Measurements from ENCODE around the gene ARMH4.

Gene ARMH4

DNA sequence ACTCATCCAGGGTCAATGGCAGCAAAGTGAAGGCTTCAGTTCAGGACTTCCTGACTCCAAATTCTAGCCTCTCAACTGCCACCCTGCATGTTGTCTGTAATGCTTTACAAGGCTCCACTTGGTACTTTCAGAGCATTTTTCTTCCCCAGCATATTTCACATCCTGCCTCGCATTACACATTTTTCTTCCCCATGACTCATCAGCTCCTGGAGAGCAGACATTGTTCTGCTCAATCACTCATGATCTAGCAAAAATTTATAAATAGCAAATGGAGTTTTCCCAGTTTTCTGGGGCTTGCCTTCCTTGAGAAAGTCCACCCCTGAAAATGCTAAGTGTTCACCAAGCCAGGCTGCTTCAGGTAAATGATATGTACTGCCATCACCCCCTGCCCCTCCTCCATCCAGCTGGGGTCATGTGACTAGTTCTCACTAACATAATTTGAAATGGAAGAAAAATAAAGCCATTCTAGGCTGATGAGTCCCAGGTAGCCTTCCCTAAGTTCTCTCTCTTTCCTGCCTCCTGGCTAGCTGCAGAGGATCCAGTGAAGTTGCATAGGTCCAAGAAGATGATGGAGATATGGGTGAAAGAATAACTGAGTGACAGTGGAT lies 69.4 kb downstream of the ARMH4 start:
- H3K9me3 ChIP-seq (replicated peaks; ENCODE audit: insufficient read depth, low read length), result no peaks in the 10 kb centered on the region
- no peak overlapping the region for H3K27ac ChIP-seq (ENCODE audit: low read length)
- no peaks in the 10 kb centered on the region for H3K9me2 ChIP-seq (replicated peaks; ENCODE audit: insufficient read depth, low read length)
- H3K9ac ChIP-seq (ENCODE audit: low read length), result no peak overlapping the region
- H3K4me3 ChIP-seq (ENCODE audit: low read length), result no peak overlapping the region
- TF ChIP-seq EZH2 (optimal IDR thresholded peaks at IDR 0.05; ENCODE audit: low read depth, low read length) (no peak), EZH2phosphoT487 (IDR thresholded peaks at IDR 0.05; ENCODE audit: low read length) (no peak)
- TF ChIP-seq, protein P1, sequence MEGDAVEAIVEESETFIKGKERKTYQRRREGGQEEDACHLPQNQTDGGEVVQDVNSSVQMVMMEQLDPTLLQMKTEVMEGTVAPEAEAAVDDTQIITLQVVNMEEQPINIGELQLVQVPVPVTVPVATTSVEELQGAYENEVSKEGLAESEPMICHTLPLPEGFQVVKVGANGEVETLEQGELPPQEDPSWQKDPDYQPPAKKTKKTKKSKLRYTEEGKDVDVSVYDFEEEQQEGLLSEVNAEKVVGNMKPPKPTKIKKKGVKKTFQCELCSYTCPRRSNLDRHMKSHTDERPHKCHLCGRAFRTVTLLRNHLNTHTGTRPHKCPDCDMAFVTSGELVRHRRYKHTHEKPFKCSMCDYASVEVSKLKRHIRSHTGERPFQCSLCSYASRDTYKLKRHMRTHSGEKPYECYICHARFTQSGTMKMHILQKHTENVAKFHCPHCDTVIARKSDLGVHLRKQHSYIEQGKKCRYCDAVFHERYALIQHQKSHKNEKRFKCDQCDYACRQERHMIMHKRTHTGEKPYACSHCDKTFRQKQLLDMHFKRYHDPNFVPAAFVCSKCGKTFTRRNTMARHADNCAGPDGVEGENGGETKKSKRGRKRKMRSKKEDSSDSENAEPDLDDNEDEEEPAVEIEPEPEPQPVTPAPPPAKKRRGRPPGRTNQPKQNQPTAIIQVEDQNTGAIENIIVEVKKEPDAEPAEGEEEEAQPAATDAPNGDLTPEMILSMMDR (IDR thresholded peaks at IDR 0.05; ENCODE audit: low read length), result no peak
- no peak for DNase-seq
- no peak overlapping the region for H3K4me2 ChIP-seq (ENCODE audit: low read depth, low read length)
- H2AFZ ChIP-seq (ENCODE audit: low read length), result no peak overlapping the region
- no peaks in the 10 kb centered on the region for H4K20me1 ChIP-seq (ENCODE audit: insufficient read depth, low read length)
- no peaks in the 10 kb centered on the region for H3K79me2 ChIP-seq (ENCODE audit: low read length)
- no peaks in the 10 kb centered on the region for H3F3A ChIP-seq (ENCODE audit: insufficient read depth, low read length)
- H3K27me3 ChIP-seq (replicated peaks; ENCODE audit: insufficient read depth, low read length), result no peaks in the 10 kb centered on the region
- H3K4me1 ChIP-seq (ENCODE audit: low read length), result no peaks in the 10 kb centered on the region
- H3K36me3 ChIP-seq (replicated peaks; ENCODE audit: insufficient read depth, low read length), result no peaks in the 10 kb centered on the region

DNA sequence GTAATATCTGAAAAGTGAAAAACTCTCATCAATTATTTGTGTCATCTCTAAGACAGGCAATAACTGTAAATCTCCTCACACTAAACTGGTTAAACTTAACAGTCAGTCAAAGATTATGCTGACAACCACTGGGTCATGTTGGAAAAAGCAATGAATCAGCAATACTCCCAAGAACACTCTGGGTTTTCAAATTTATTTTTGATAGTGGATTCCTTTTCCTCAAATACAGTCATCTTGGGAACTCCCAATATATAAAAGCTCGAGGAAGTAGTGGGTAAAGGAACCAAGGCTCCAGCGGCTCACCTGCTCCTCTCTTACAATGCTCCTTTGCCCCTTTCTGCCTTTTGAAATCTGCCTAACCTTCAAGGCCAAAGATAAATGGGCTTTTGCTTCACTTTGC lies 70.0 kb downstream of the ARMH4 start:
- DNase-seq, result no peak
- TF ChIP-seq, protein P1 (IDR thresholded peaks at IDR 0.05; ENCODE audit: low read length), result no peak
- no peak for TF ChIP-seq EZH2 (optimal IDR thresholded peaks at IDR 0.05; ENCODE audit: low read depth, low read length)
- no peak for TF ChIP-seq EZH2phosphoT487 (IDR thresholded peaks at IDR 0.05; ENCODE audit: low read length)

DNA sequence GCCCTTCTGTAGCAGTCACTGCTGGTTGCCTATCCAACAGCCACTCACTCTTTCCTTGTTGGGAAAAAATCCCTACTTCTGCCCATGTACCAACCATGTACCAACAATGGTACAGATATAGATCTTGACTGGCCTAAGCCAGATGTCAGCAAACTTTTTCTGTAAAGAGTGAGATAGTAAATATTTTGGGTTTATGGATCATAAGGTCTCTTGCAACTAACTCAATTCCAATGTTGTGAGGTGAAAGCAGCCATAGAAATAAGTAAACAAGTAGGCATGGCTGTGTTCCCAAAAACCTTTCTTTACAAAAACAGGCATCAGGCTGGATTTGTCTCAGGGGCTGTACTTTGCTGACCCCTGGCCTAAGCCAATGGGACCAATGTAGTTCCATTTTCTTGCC lies 73.5 kb downstream of the ARMH4 start:
- no peak overlapping the region for H3K9ac ChIP-seq (ENCODE audit: low read length)
- no peaks in the 10 kb centered on the region for H3K9me3 ChIP-seq (replicated peaks; ENCODE audit: insufficient read depth, low read length)
- no peaks in the 10 kb centered on the region for H3F3A ChIP-seq (ENCODE audit: insufficient read depth, low read length)
- H3K4me2 ChIP-seq (ENCODE audit: low read depth, low read length), result no peak overlapping the region
- no peaks in the 10 kb centered on the region for H3K4me1 ChIP-seq (ENCODE audit: low read length)
- no peaks in the 10 kb centered on the region for H4K20me1 ChIP-seq (ENCODE audit: insufficient read depth, low read length)
- H2AFZ ChIP-seq (ENCODE audit: low read length), result no peak overlapping the region
- no peak for DNase-seq
- H3K9me2 ChIP-seq (replicated peaks; ENCODE audit: insufficient read depth, low read length), result no peaks in the 10 kb centered on the region
- no peak overlapping the region for H3K4me3 ChIP-seq (ENCODE audit: low read length)
- H3K27ac ChIP-seq (ENCODE audit: low read length), result no peak overlapping the region
- no peaks in the 10 kb centered on the region for H3K36me3 ChIP-seq (replicated peaks; ENCODE audit: insufficient read depth, low read length)
- H3K27me3 ChIP-seq (replicated peaks; ENCODE audit: insufficient read depth, low read length), result no peaks in the 10 kb centered on the region
- TF ChIP-seq, protein P1 (IDR thresholded peaks at IDR 0.05; ENCODE audit: low read length), result no peak
- TF ChIP-seq EZH2phosphoT487 (IDR thresholded peaks at IDR 0.05; ENCODE audit: low read length) (no peak), EZH2 (optimal IDR thresholded peaks at IDR 0.05; ENCODE audit: low read depth, low read length) (no peak)
- H3K79me2 ChIP-seq (ENCODE audit: low read length), result no peaks in the 10 kb centered on the region

More for the DNA sequence above, 70.0 kb downstream of the ARMH4 start:
- Histone ChIP-seq H3K4me1 (ENCODE audit: low read length) (no peaks in the 10 kb centered on the region), H3K36me3 (replicated peaks; ENCODE audit: insufficient read depth, low read length) (no peaks in the 10 kb centered on the region), H3K4me2 (ENCODE audit: low read depth, low read length) (no peak overlapping the region), H3K27me3 (replicated peaks; ENCODE audit: insufficient read depth, low read length) (no peaks in the 10 kb centered on the region), H3K79me2 (ENCODE audit: low read length) (no peaks in the 10 kb centered on the region), H3K9me2 (replicated peaks; ENCODE audit: insufficient read depth, low read length) (no peaks in the 10 kb centered on the region), H3K27ac (ENCODE audit: low read length) (no peak overlapping the region), H3K4me3 (ENCODE audit: low read length) (no peak overlapping the region), H3K9ac (ENCODE audit: low read length) (no peak overlapping the region), H2AFZ (ENCODE audit: low read length) (no peak overlapping the region), H3K9me3 (replicated peaks; ENCODE audit: insufficient read depth, low read length) (no peaks in the 10 kb centered on the region), H3F3A (ENCODE audit: insufficient read depth, low read length) (no peaks in the 10 kb centered on the region), H4K20me1 (ENCODE audit: insufficient read depth, low read length) (no peaks in the 10 kb centered on the region)

All from MM.1S (cell line).